PC-3 (cell line): ENCODE results near the gene PIGZ. TPM values are rescaled to one million over a fixed set of nuclear protein-coding genes. Genes with fewer than 3 reads are reported as not detected.

Source experiments
- ATAC-seq: fragments of 200-7000 bp; cut with Tn5 transposase; 2 replicates; pipeline ENCODE4 v1.9.1; 2020; ENCODE audit warnings: mild to moderate bottlenecking, moderate library complexity
- BruUV-seq: library from RNA; stranded (reverse); fragments of 400-500 nt; replicated peaks from 2 replicates; lab custom pipeline; 2021; lab: Mats Ljungman, UMichigan
- CTCF ChIA-PET: fragments of 300-600 bp; sonication (Branson Sonifier 250); formaldehyde crosslinking; loops from one replicate; lab custom pipeline; 2022; ENCODE audit warnings: antibody characterized with exemption; lab: Charles Lee
- POLR2A ChIA-PET: fragments of 300-600 bp; sonication (Branson Sonifier 250); formaldehyde crosslinking; loops from one replicate; lab custom pipeline; 2022; ENCODE audit warnings: antibody characterized with exemption; ENCODE audit not compliant: unreplicated experiment; lab: Charles Lee
- DNase-seq: peaks from one replicate; pipeline ENCODE4 v3.0.0-alpha.2; 2015
- H2AFZ ChIP-seq: fragments of 300-600 bp; sonication (generic); 2 replicates; pipeline ENCODE4 v1.6.0; 2016; ENCODE audit warnings: antibody characterized with exemption, low read length
- H3F3A ChIP-seq: fragments of 300-600 bp; sonication (generic); one replicate; pipeline ENCODE4 v1.6.0; 2017; ENCODE audit warnings: antibody characterized with exemption, low read length, control low read depth, mild to moderate bottlenecking; ENCODE audit not compliant: unreplicated experiment
- H3K27ac ChIP-seq: fragments of 300-600 bp; sonication (generic); 2 replicates; pipeline ENCODE4 v1.5.1; 2016; ENCODE audit warnings: mild to moderate bottlenecking, low read length
- H3K27me3 ChIP-seq: fragments of 300-600 bp; sonication (generic); 2 replicates; pipeline ENCODE4 v1.6.1; 2016; ENCODE audit warnings: low read length, mixed read lengths
- H3K36me3 ChIP-seq: fragments of 300-600 bp; sonication (generic); 2 replicates; pipeline ENCODE4 v1.6.1; 2016; ENCODE audit warnings: low read depth, mixed run types, low read length, mixed read lengths
- H3K4me1 ChIP-seq: fragments of 300-600 bp; sonication (generic); 2 replicates; pipeline ENCODE4 v1.5.1; 2016; ENCODE audit warnings: low read length; ENCODE audit not compliant: insufficient read depth
- H3K4me2 ChIP-seq: fragments of 300-600 bp; sonication (generic); 2 replicates; pipeline ENCODE4 v1.6.0; 2016; ENCODE audit warnings: low read length
- H3K4me3 ChIP-seq: fragments of 300-600 bp; sonication (generic); 2 replicates; pipeline ENCODE4 v1.5.1; 2016; ENCODE audit warnings: mild to moderate bottlenecking, low read length, mixed read lengths
- H3K79me2 ChIP-seq: fragments of 300-600 bp; sonication (generic); 2 replicates; pipeline ENCODE4 v1.6.1; 2017; ENCODE audit warnings: low read length, mixed read lengths
- H3K9ac ChIP-seq: fragments of 300-600 bp; sonication (generic); 2 replicates; pipeline ENCODE4 v1.6.0; 2016; ENCODE audit warnings: mild to moderate bottlenecking, low read length
- H3K9me2 ChIP-seq: fragments of 300-600 bp; sonication (generic); replicated peaks from 2 replicates; pipeline ENCODE4 v1.6.1; 2016; ENCODE audit warnings: mixed run types, low read length, mixed read lengths
- H3K9me3 ChIP-seq: fragments of 300-600 bp; sonication (generic); 2 replicates; pipeline ENCODE4 v1.6.1; 2016; ENCODE audit warnings: low read length, mixed read lengths
- H4K20me1 ChIP-seq: fragments of 300-600 bp; sonication (generic); 2 replicates; pipeline ENCODE4 v1.6.1; 2016; ENCODE audit warnings: low read length, mixed read lengths
- CTCF ChIP-seq: fragments of 300-600 bp; sonication (generic); conservative IDR thresholded peaks from 2 replicates; pipeline ENCODE4 v1.5.1; 2017; ENCODE audit warnings: antibody characterized with exemption, low read depth, mild to moderate bottlenecking, low read length
- EZH2 ChIP-seq: fragments of 300-600 bp; sonication (generic); IDR thresholded peaks from one replicate; pipeline ENCODE4 v1.6.1; 2017; ENCODE audit warnings: antibody characterized with exemption, mild to moderate bottlenecking, low read length; ENCODE audit not compliant: unreplicated experiment
- EZH2phosphoT487 ChIP-seq: fragments of 300-600 bp; sonication (generic); IDR thresholded peaks from 2 replicates; pipeline ENCODE4 v1.6.1; 2018; ENCODE audit warnings: mild to moderate bottlenecking, antibody characterized with exemption, low read length, borderline replicate concordance
- intact Hi-C: fragments of 100-400 bp; cut with micrococcal nuclease; formaldehyde crosslinking; loops from 2 replicates; pipeline ENCODE4 v1.9.0; 2023
- total RNA-seq: library from RNA; depleted of rRNA; stranded (reverse); fragments of >200 nt; gene quantifications from 2 replicates; pipeline ENCODE4 v1.2.3, GENCODE V29; 2014

The PIGZ gene
- total RNA-seq, 1 experiment from 2014 or later, result 1.6 TPM

GRCh38 chr3:196996454-196997265, 28.0 kb upstream of the PIGZ start:
- Histone ChIP-seq H4K20me1 (no peaks in the 10 kb centered on the region), H3K4me1 (no peaks in the 10 kb centered on the region), H3K27me3 (no peaks in the 10 kb centered on the region), H3K4me3 (no peak overlapping the region), H3K36me3 (no peaks in the 10 kb centered on the region), H3K9me2 (no peaks in the 10 kb centered on the region), H3K9me3 (no peaks in the 10 kb centered on the region), H3K27ac (no peak overlapping the region), H3K4me2 (no peak overlapping the region), H3K9ac (no peak overlapping the region), H3F3A (no peaks in the 10 kb centered on the region), H3K79me2 (no peaks in the 10 kb centered on the region), H2AFZ (no peak overlapping the region)
- intact Hi-C loops, result no loop called here
- CTCF ChIA-PET, result no interaction called here
- ATAC-seq, result no peak
- DNase-seq, result no peak
- no TSS peak for BruUV-seq
- no peak for TF ChIP-seq EZH2phosphoT487
- no peak for TF ChIP-seq EZH2
- no peak for TF ChIP-seq CTCF
- POLR2A ChIA-PET, result no interaction called here

GRCh38 chr3:196995646-196996355, 27.2 kb upstream of the PIGZ start:
- no peak overlapping the region for H3K27ac ChIP-seq
- no peaks in the 10 kb centered on the region for H3K79me2 ChIP-seq
- no peak overlapping the region for H3K4me3 ChIP-seq
- no peak overlapping the region for H3K4me2 ChIP-seq
- no peaks in the 10 kb centered on the region for H3K4me1 ChIP-seq
- ATAC-seq, result no peak
- ChIA-PET CTCF (no interaction called here), POLR2A (no interaction called here)
- H3K36me3 ChIP-seq, result no peaks in the 10 kb centered on the region
- no peak overlapping the region for H2AFZ ChIP-seq
- H3K9me3 ChIP-seq, result no peaks in the 10 kb centered on the region
- no peak overlapping the region for H3K9ac ChIP-seq
- TF ChIP-seq EZH2 (no peak), EZH2phosphoT487 (no peak), CTCF (no peak)
- H3F3A ChIP-seq, result no peaks in the 10 kb centered on the region
- intact Hi-C loops, result no loop called here
- no peaks in the 10 kb centered on the region for H3K9me2 ChIP-seq
- H4K20me1 ChIP-seq, result no peaks in the 10 kb centered on the region
- H3K27me3 ChIP-seq, result no peaks in the 10 kb centered on the region
- BruUV-seq, result no TSS peak
- DNase-seq, result no peak

- POLR2A ChIA-PET, result no interaction called here
- H3K4me3 ChIP-seq, result no peak overlapping the region
- H2AFZ ChIP-seq, result no peak overlapping the region
- DNase-seq (no peak), ATAC-seq (no peak)
- H3K79me2 ChIP-seq, result no peaks in the 10 kb centered on the region
- H3K27ac ChIP-seq, result no peak overlapping the region
- H3K4me2 ChIP-seq, result no peak overlapping the region
- H3F3A ChIP-seq, result no peaks in the 10 kb centered on the region
- CTCF ChIA-PET, result no interaction called here
- no peaks in the 10 kb centered on the region for H3K27me3 ChIP-seq
- intact Hi-C loops, result no loop called here
- no peak overlapping the region for H3K9ac ChIP-seq
- no peaks in the 10 kb centered on the region for H3K4me1 ChIP-seq
- no peak for TF ChIP-seq CTCF
- no peak for TF ChIP-seq EZH2phosphoT487
- no peak for TF ChIP-seq EZH2
- no peaks in the 10 kb centered on the region for H3K36me3 ChIP-seq
- H4K20me1 ChIP-seq, result no peaks in the 10 kb centered on the region
- no TSS peak for BruUV-seq
- no peaks in the 10 kb centered on the region for H3K9me2 ChIP-seq
- H3K9me3 ChIP-seq, result no peaks in the 10 kb centered on the region
Measured at GRCh38 chr3:196995027-196995426, 26.4 kb upstream of the PIGZ start.
